Fibroblast of the aortic adventitia (primary cell): ENCODE results near the gene PRICKLE2. TPM values are rescaled to one million over a fixed set of nuclear protein-coding genes. Genes with fewer than 3 reads are reported as not detected.
A peak's percentile ranks its signal among the peaks of the same experiment; 100 is the strongest.

Experiments used
- DNase-seq: peaks from one replicate; pipeline ENCODE4 v3.0.0-alpha.2; 2010; ENCODE audit warnings: low read depth
- H3K4me3 ChIP-seq: 2 replicates; pipeline ENCODE4 v1.5.1; 2011; ENCODE audit warnings: low read depth, mild to moderate bottlenecking, control low read depth, low read length, moderate library complexity
- total RNA-seq: library from RNA; depleted of rRNA; stranded (reverse); fragments of >200 nt; gene quantifications from 2 replicates; pipeline ENCODE4 v1.2.3, GENCODE V29; 2012; ENCODE audit warnings: low replicate concordance
- TF ChIP-seq, protein P1 (sequence below): IDR thresholded peaks from 2 replicates; pipeline ENCODE4 v1.5.1; 2011; ENCODE audit warnings: mild to moderate bottlenecking, low read length, control low read depth, inconsistent platforms; ENCODE audit not compliant: insufficient read depth

Gene PRICKLE2
- total RNA-seq, 1 donor: 22.0 TPM

DNA sequence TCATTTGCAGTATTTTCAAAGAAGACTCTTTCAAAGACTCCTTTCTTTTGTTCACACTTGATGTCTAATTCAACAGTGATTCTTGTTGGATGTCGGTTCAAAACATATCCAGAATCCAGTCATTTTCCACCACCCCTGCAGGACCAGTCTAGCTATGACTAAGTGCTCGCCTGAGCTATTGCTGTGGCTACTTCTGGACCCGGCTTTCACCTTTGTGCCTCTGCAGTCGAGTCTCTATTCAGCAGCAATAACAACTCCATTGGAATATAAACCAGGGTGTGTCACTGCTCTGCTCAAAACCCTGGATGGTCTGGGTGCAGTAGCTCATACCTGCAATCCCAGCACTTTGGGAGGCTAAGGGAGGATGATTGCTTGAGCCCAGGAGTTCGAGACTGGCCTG, 55.0 kb downstream of the PRICKLE2 start:
- H3K4me3 ChIP-seq: no peak overlapping the region
- TF ChIP-seq, protein P1, sequence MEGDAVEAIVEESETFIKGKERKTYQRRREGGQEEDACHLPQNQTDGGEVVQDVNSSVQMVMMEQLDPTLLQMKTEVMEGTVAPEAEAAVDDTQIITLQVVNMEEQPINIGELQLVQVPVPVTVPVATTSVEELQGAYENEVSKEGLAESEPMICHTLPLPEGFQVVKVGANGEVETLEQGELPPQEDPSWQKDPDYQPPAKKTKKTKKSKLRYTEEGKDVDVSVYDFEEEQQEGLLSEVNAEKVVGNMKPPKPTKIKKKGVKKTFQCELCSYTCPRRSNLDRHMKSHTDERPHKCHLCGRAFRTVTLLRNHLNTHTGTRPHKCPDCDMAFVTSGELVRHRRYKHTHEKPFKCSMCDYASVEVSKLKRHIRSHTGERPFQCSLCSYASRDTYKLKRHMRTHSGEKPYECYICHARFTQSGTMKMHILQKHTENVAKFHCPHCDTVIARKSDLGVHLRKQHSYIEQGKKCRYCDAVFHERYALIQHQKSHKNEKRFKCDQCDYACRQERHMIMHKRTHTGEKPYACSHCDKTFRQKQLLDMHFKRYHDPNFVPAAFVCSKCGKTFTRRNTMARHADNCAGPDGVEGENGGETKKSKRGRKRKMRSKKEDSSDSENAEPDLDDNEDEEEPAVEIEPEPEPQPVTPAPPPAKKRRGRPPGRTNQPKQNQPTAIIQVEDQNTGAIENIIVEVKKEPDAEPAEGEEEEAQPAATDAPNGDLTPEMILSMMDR: no peak
- no peak for DNase-seq

- no peak for DNase-seq
- TF ChIP-seq, protein P1: no peak
- no peak overlapping the region for H3K4me3 ChIP-seq
Measured at GRCh38 chr3:64167868-64168267, 57.4 kb downstream of the PRICKLE2 start.

DNA sequence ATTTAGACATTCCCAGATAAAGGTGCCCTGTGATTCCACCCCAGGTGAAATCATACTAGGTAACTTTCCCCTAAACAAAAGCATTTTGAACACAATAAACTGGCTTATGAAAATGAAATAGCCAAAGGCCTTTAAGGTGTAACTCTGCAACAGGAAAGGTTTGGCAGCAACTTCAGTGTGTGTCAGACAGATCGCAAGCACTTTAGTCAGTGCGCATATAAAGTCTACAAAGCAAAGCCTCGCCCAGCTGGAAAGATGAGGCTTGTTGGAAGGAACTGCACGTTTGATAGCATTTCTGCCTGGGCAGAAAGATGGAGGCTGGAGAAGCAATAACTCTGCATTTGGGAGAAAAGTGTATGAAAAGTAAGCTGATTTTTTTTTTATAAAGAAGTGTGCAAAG, 57.9 kb downstream of the PRICKLE2 start:
- no peak overlapping the region for H3K4me3 ChIP-seq
- peak; percentile 69 for DNase-seq
- TF ChIP-seq, protein P1: no peak

DNA sequence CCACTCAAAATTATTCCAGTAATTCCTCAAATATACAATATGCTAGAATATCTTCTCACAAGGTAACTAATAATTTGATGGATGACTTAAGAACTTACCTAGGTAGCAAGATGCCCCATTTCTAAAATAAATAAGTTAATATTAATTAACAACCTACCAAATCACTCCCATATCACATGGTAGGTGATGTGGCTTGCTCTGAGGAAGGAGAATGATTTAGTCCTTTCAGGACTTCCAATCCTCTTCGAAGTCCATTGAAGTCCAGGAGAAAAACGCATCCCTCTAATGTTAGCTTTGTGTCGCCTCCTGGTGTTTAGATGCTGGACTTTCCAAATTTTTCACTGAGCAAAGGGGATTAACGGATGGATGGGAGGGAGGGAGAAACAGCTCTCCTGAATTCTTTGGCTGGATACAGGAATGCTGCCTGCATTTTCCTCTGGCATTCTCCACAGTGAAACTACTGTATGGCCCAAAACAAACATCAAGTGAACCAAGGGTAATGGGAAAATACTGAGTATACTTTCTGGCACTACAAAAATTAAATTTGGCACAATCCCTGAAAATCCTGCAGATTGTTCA, 58.6 kb downstream of the PRICKLE2 start:
- DNase-seq: peak; percentile 94
- TF ChIP-seq, protein P1: peak; percentile 68
- H3K4me3 ChIP-seq: no peak overlapping the region

DNA sequence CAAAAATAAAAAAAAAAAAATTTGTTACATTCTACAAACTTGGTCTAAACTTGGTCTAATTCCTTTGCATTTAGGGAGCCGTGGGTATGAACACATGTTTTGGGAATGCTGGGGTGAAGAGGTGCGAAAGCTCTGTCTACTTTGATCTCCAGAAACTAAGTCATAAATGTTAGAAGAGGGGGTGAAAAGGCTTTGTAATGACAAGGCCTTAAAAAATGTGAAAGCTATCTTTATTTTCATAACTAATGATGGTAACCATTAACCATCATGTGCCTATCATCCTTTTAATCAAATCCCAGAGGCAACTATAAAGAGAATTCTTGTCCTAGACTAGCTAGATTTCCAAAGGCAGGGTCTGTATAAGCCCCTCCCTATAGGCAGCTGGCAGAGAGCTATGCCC, 60.9 kb downstream of the PRICKLE2 start:
- no peak overlapping the region for H3K4me3 ChIP-seq
- TF ChIP-seq, protein P1: no peak
- no peak for DNase-seq

GRCh38 chr3:64163755-64164148, 61.5 kb downstream of the PRICKLE2 start:
- no peak overlapping the region for H3K4me3 ChIP-seq
- TF ChIP-seq, protein P1: no peak
- peak; percentile 78 for DNase-seq

GRCh38 chr3:64163019-64163754, 62.1 kb downstream of the PRICKLE2 start:
- DNase-seq: no peak
- TF ChIP-seq, protein P1: no peak
- no peak overlapping the region for H3K4me3 ChIP-seq
